Neural cell (in vitro differentiated cells): Measurements from ENCODE around the gene NKIRAS1.

Experiments
- EP300 ChIP-seq: fragments of 450-650 bp; conservative IDR thresholded peaks from 2 replicates; pipeline ENCODE4 v1.6.1; 2014; ENCODE audit warnings: antibody characterized with exemption, mild to moderate bottlenecking, moderate library complexity; ENCODE audit not compliant: poor library complexity, severe bottlenecking
- EZH2 ChIP-seq: fragments of 200-600, 300-800 bp; shearing (Covaris generic), sonication (generic); IDR thresholded peaks from 2 replicates; pipeline ENCODE4 v1.6.1; 2014; ENCODE audit warnings: antibody characterized with exemption, low read length, borderline replicate concordance, mild to moderate bottlenecking; ENCODE audit not compliant: insufficient read depth, poor library complexity, severe bottlenecking
- MXI1 ChIP-seq: fragments of 450-650 bp; conservative IDR thresholded peaks from 2 replicates; pipeline ENCODE4 v1.6.1; 2014; ENCODE audit warnings: antibody characterized with exemption, mild to moderate bottlenecking; ENCODE audit not compliant: poor library complexity, severe bottlenecking
- POLR2AphosphoS5 ChIP-seq: IDR thresholded peaks from 2 replicates; pipeline ENCODE4 v1.6.1; 2012
- RAD21 ChIP-seq: fragments of 450-650 bp; conservative IDR thresholded peaks from 2 replicates; pipeline ENCODE4 v1.6.1; 2014; ENCODE audit warnings: antibody characterized with exemption, mild to moderate bottlenecking, moderate library complexity
- SMC3 ChIP-seq: fragments of 450-650 bp; conservative IDR thresholded peaks from 2 replicates; pipeline ENCODE4 v1.6.1; 2014; ENCODE audit warnings: antibody characterized with exemption, mild to moderate bottlenecking, moderate library complexity; ENCODE audit not compliant: poor library complexity
- TAF1 ChIP-seq: IDR thresholded peaks from 2 replicates; pipeline ENCODE4 v1.6.1; 2012; ENCODE audit warnings: low read depth
- TF ChIP-seq, protein P1 (sequence below): fragments of 450-650 bp; IDR thresholded peaks from 2 replicates; pipeline ENCODE4 v1.5.1; 2014; ENCODE audit warnings: antibody characterized with exemption, mild to moderate bottlenecking, moderate library complexity; ENCODE audit not compliant: poor library complexity, severe bottlenecking
- TF ChIP-seq, protein P2 (sequence below): IDR thresholded peaks from 2 replicates; pipeline ENCODE4 v1.6.1; 2012; ENCODE audit warnings: borderline replicate concordance

DNA sequence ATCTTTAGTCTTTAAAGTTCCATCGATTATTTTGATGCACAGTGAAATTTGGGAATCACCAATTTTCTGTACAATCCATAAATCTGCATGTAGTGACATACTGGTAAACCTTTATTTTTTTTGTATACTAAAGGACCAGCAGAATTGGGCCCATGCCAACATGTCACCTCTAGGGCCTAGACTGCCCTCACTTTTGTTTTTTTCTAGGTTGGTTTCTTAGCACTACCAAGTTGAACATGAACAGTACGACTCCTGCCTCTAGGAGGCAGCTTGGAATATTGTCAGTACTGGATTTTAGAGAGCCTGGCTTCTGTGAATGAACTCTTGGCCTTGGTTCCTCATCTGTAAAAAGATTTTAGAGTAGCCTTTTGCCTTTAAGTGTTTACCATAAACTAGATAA, 32.3 kb downstream of the NKIRAS1 start:
- TF ChIP-seq, protein P1, sequence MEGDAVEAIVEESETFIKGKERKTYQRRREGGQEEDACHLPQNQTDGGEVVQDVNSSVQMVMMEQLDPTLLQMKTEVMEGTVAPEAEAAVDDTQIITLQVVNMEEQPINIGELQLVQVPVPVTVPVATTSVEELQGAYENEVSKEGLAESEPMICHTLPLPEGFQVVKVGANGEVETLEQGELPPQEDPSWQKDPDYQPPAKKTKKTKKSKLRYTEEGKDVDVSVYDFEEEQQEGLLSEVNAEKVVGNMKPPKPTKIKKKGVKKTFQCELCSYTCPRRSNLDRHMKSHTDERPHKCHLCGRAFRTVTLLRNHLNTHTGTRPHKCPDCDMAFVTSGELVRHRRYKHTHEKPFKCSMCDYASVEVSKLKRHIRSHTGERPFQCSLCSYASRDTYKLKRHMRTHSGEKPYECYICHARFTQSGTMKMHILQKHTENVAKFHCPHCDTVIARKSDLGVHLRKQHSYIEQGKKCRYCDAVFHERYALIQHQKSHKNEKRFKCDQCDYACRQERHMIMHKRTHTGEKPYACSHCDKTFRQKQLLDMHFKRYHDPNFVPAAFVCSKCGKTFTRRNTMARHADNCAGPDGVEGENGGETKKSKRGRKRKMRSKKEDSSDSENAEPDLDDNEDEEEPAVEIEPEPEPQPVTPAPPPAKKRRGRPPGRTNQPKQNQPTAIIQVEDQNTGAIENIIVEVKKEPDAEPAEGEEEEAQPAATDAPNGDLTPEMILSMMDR: no peak
- TF ChIP-seq POLR2AphosphoS5 (no peak), SMC3 (no peak), EZH2 (no peak), RAD21 (no peak), TAF1 (no peak), MXI1 (no peak), EP300 (no peak)
- TF ChIP-seq, protein P2, sequence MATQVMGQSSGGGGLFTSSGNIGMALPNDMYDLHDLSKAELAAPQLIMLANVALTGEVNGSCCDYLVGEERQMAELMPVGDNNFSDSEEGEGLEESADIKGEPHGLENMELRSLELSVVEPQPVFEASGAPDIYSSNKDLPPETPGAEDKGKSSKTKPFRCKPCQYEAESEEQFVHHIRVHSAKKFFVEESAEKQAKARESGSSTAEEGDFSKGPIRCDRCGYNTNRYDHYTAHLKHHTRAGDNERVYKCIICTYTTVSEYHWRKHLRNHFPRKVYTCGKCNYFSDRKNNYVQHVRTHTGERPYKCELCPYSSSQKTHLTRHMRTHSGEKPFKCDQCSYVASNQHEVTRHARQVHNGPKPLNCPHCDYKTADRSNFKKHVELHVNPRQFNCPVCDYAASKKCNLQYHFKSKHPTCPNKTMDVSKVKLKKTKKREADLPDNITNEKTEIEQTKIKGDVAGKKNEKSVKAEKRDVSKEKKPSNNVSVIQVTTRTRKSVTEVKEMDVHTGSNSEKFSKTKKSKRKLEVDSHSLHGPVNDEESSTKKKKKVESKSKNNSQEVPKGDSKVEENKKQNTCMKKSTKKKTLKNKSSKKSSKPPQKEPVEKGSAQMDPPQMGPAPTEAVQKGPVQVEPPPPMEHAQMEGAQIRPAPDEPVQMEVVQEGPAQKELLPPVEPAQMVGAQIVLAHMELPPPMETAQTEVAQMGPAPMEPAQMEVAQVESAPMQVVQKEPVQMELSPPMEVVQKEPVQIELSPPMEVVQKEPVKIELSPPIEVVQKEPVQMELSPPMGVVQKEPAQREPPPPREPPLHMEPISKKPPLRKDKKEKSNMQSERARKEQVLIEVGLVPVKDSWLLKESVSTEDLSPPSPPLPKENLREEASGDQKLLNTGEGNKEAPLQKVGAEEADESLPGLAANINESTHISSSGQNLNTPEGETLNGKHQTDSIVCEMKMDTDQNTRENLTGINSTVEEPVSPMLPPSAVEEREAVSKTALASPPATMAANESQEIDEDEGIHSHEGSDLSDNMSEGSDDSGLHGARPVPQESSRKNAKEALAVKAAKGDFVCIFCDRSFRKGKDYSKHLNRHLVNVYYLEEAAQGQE: no peak
